H1 (cell line): ENCODE data around the gene TSSC4. TPM values are rescaled to one million over a fixed set of nuclear protein-coding genes. Genes with fewer than 3 reads are reported as not detected.

Experiments used
- CTCF ChIA-PET: fragments of 300-600 bp; sonication (Branson Sonifier 250); formaldehyde crosslinking; loops from one replicate; lab custom pipeline; 2021; ENCODE audit not compliant: partially characterized antibody; lab: Charles Lee
- POLR2A ChIA-PET: fragments of 300-600 bp; sonication (Branson Sonifier 250); formaldehyde crosslinking; loops from one replicate; lab custom pipeline; 2021; ENCODE audit warnings: inconsistent platforms; ENCODE audit not compliant: partially characterized antibody; lab: Charles Lee
- DNase-seq, 2 experiments: peaks; one replicate each; pipeline versions ENCODE4 v3.0.0 to v3.0.0-alpha.2; 2010 to 2022; ENCODE audit warnings: low spot score in 2 of 2, low read depth in 1 of 2, mixed read lengths in 1 of 2
- FAIRE-seq: peaks from 2 replicates; lab custom pipeline; 2011; peaks lifted over from hg19 to GRCh38; lab: Jason Lieb, UNC
- H2AFZ ChIP-seq: 2 replicates; pipeline ENCODE4 v1.8.1; 2012; ENCODE audit warnings: low read length, inconsistent platforms
- H2AK5ac ChIP-seq: 2 replicates; pipeline ENCODE4 v1.6.1; 2013; ENCODE audit warnings: low read depth, low read length
- H2BK120ac ChIP-seq: replicated peaks from 2 replicates; pipeline ENCODE3; 2013; ENCODE audit warnings: low read depth, low read length, inconsistent platforms
- H2BK12ac ChIP-seq: 2 replicates; pipeline ENCODE4 v1.6.1; 2013; ENCODE audit warnings: low read depth, low read length
- H2BK15ac ChIP-seq: 2 replicates; pipeline ENCODE4 v1.6.1; 2013; ENCODE audit warnings: low read length
- H2BK20ac ChIP-seq: 2 replicates; pipeline ENCODE4 v1.6.1; 2013; ENCODE audit warnings: low read length
- H2BK5ac ChIP-seq: 2 replicates; pipeline ENCODE4 v1.6.1; 2013; ENCODE audit warnings: low read depth, low read length
- H3K14ac ChIP-seq: 2 replicates; pipeline ENCODE4 v1.6.1; 2013; ENCODE audit warnings: inconsistent platforms; ENCODE audit not compliant: insufficient read length
- H3K18ac ChIP-seq: 2 replicates; pipeline ENCODE4 v1.6.1; 2013; ENCODE audit warnings: low read length; ENCODE audit errors: extremely low read depth
- H3K23ac ChIP-seq: 2 replicates; pipeline ENCODE4 v1.6.1; 2013; ENCODE audit warnings: inconsistent platforms; ENCODE audit not compliant: insufficient read length
- H3K23me2 ChIP-seq: 2 replicates; pipeline ENCODE4 v1.6.1; 2013; ENCODE audit warnings: low read depth, low read length
- H3K27ac ChIP-seq: 2 replicates; pipeline ENCODE4 v1.6.1; 2011; ENCODE audit warnings: low read depth, low read length, inconsistent platforms
- H3K27me3 ChIP-seq, 4 experiments: replicated peaks in 1 of 4; 1 replicate in 1 of 4; 2 replicates in 3 of 4; pipeline versions ENCODE4 v1.6.1 to v1.8.1; 2011 to 2013; ENCODE audit warnings: low read length in 3 of 4, mild to moderate bottlenecking in 3 of 4, inconsistent platforms in 2 of 4, mixed read lengths in 2 of 4, moderate library complexity in 1 of 4; ENCODE audit not compliant: control insufficient read depth in 3 of 4, insufficient read depth in 3 of 4; ENCODE audit errors: extremely low read depth in 1 of 4
- H3K36me3 ChIP-seq, 4 experiments: 2 replicates each; pipeline versions ENCODE4 v1.6.1 to v1.8.1; 2011 to 2013; ENCODE audit warnings: mild to moderate bottlenecking in 4 of 4, low read length in 3 of 4, moderate library complexity in 2 of 4, control low read depth in 1 of 4, inconsistent platforms in 1 of 4; ENCODE audit not compliant: insufficient read depth in 4 of 4, control insufficient read depth in 2 of 4
- H3K4ac ChIP-seq: replicated peaks from 2 replicates; pipeline ENCODE3; 2013; ENCODE audit warnings: low read length, low read depth, mixed read lengths, inconsistent platforms; ENCODE audit not compliant: insufficient read length
- H3K4me1 ChIP-seq, 4 experiments: replicated peaks in 1 of 4; 1 replicate in 1 of 4; 2 replicates in 3 of 4; pipeline versions ENCODE4 v1.6.1 to v1.8.1; 2011 to 2013; ENCODE audit warnings: low read length in 3 of 4, inconsistent platforms in 2 of 4, mixed read lengths in 1 of 4; ENCODE audit not compliant: insufficient read depth in 4 of 4, control insufficient read depth in 3 of 4
- H3K4me2 ChIP-seq, 2 experiments: 2 replicates each; pipeline versions ENCODE4 v1.6.1 to v1.8.1; 2011 to 2013; ENCODE audit warnings: low read depth in 2 of 2, low read length in 2 of 2, control low read depth in 1 of 2, inconsistent platforms in 1 of 2, mild to moderate bottlenecking in 1 of 2; ENCODE audit not compliant: insufficient read depth in 1 of 2
- H3K4me3 ChIP-seq, 4 experiments: fragments of 200-600, 300-600 bp in 1 of 4; sonication (generic), shearing (Covaris generic), sonication (Bioruptor Twin) in 1 of 4; 2 replicates each; pipeline versions ENCODE4 v1.5.1 to v1.8.1; 2011 to 2016; ENCODE audit warnings: low read length in 4 of 4, low read depth in 3 of 4, control low read depth in 2 of 4, inconsistent platforms in 2 of 4, mild to moderate bottlenecking in 2 of 4, mixed read lengths in 1 of 4, moderate library complexity in 1 of 4; ENCODE audit not compliant: insufficient read depth in 2 of 4; ENCODE audit errors: extremely low read depth in 1 of 4
- H3K56ac ChIP-seq: replicated peaks from 2 replicates; pipeline ENCODE3; 2013; ENCODE audit warnings: low read depth, mild to moderate bottlenecking, mixed read lengths, low read length, inconsistent platforms; ENCODE audit not compliant: insufficient read length
- H3K79me1 ChIP-seq: 2 replicates; pipeline ENCODE4 v1.6.1; 2013; ENCODE audit warnings: low read depth, low read length, control low read depth
- H3K79me2 ChIP-seq, 2 experiments: 2 replicates each; pipeline versions ENCODE4 v1.6.1 to v1.8.1; 2012 to 2013; ENCODE audit warnings: low read length in 2 of 2, mild to moderate bottlenecking in 2 of 2, inconsistent platforms in 1 of 2; ENCODE audit not compliant: insufficient read depth in 2 of 2, control insufficient read depth in 1 of 2
- H3K9ac ChIP-seq, 4 experiments: replicated peaks in 1 of 4; 1 replicate in 1 of 4; 2 replicates in 3 of 4; pipeline versions ENCODE4 v1.6.1 to v1.8.1; 2011 to 2013; ENCODE audit warnings: low read depth in 3 of 4, low read length in 3 of 4, control low read depth in 2 of 4, mild to moderate bottlenecking in 2 of 4, moderate library complexity in 2 of 4, inconsistent platforms in 1 of 4; ENCODE audit errors: extremely low read depth in 1 of 4
- H3K9me3 ChIP-seq, 2 experiments: 2 replicates each; pipeline versions ENCODE4 v1.6.1 to v1.8.1; 2012 to 2013; ENCODE audit warnings: mild to moderate bottlenecking in 2 of 2, moderate library complexity in 2 of 2, control low read depth in 1 of 2, inconsistent platforms in 1 of 2, low read depth in 1 of 2, low read length in 1 of 2, mixed read lengths in 1 of 2; ENCODE audit not compliant: insufficient read depth in 2 of 2
- H4K20me1 ChIP-seq, 2 experiments: replicated peaks in 1 of 2; 2 replicates each; pipeline versions ENCODE3 to v1.8.1; 2011 to 2013; ENCODE audit warnings: inconsistent platforms in 2 of 2, low read length in 2 of 2, mild to moderate bottlenecking in 1 of 2; ENCODE audit not compliant: insufficient read depth in 2 of 2, control insufficient read depth in 1 of 2
- H4K5ac ChIP-seq: 2 replicates; pipeline ENCODE4 v1.6.1; 2013; ENCODE audit warnings: low read length, low read depth, mixed read lengths, inconsistent platforms; ENCODE audit not compliant: insufficient read length
- H4K8ac ChIP-seq: 2 replicates; pipeline ENCODE4 v1.8.0; 2013; ENCODE audit warnings: mild to moderate bottlenecking, moderate library complexity, low read length, inconsistent platforms; ENCODE audit not compliant: insufficient read depth; ENCODE audit errors: extremely low read depth
- H4K91ac ChIP-seq: replicated peaks from 2 replicates; pipeline ENCODE3; 2013; ENCODE audit warnings: low read length, mixed read lengths, inconsistent platforms; ENCODE audit not compliant: insufficient read length
- BCL11A ChIP-seq, 2 experiments: IDR thresholded peaks; one replicate each; pipeline ENCODE4 v1.6.1; 2011; ENCODE audit warnings: low read depth in 2 of 2, low read length in 2 of 2, mild to moderate bottlenecking in 2 of 2
- KDM1A ChIP-seq: fragments of 200-600, 300-600 bp; sonication (generic); IDR thresholded peaks from 2 replicates; pipeline ENCODE4 v1.7.1; 2016; ENCODE audit warnings: mild to moderate bottlenecking, low read length, borderline replicate concordance
- POU5F1 ChIP-seq: IDR thresholded peaks from 2 replicates; pipeline ENCODE4 v1.6.1; 2011; ENCODE audit warnings: low read depth, mild to moderate bottlenecking, low read length, moderate library complexity
- TAF1 ChIP-seq: IDR thresholded peaks from 2 replicates; pipeline ENCODE4 v1.6.1; 2011; ENCODE audit warnings: mild to moderate bottlenecking, low read depth, low read length
- TEAD4 ChIP-seq: IDR thresholded peaks from 2 replicates; pipeline ENCODE4 v1.6.1; 2012; ENCODE audit warnings: low read depth, low read length, inconsistent platforms, mixed read lengths
- WGBS, 2 experiments: shearing (Covaris generic) in 1 of 2; methylation state at CpG; one replicate each; pipeline versions ENCODE4 v1.1.6 to v1.1.7; 2013 to 2015; ENCODE audit warnings: low lambda C conversion rate in 2 of 2, mixed read lengths in 2 of 2, inconsistent platforms in 1 of 2, low coverage in 1 of 2, missing lambda C conversion rate in 1 of 2; ENCODE audit not compliant: insufficient replicate concordance in 2 of 2, insufficient coverage in 1 of 2, insufficient read length in 1 of 2; ENCODE audit errors: extremely low coverage in 1 of 2, missing lambda C conversion rate in 1 of 2; 5-methylcytosine and 5-hydroxymethylcytosine counted together
- polyA plus RNA-seq, 7 experiments: library from polyadenylated mRNA; depleted of rRNA in 3 of 7; stranded (reverse) in 5 of 7; unstranded in 2 of 7; fragments of >200 nt in 5 of 7; fragments of 200-250 nt in 2 of 7; gene quantifications; 1 replicate in 5 of 7; 2 replicates in 1 of 7; 4 replicates in 1 of 7; pipeline versions ENCODE4 v1.2.1 to v1.2.3, GENCODE V29; 2011 to 2013; ENCODE audit warnings: missing spikeins in 2 of 7, mixed read lengths in 2 of 7
- total RNA-seq: library from RNA; stranded (reverse); fragmentation: NEBNext Ultra II Directional; extraction: Animal tissue kit (Norgen Biotek cat#: 25700); gene quantifications from 2 replicates; pipeline ENCODE4 v1.2.1, GENCODE V29; 2021
- TF ChIP-seq, protein P1 (sequence below): IDR thresholded peaks from 2 replicates; pipeline ENCODE4 v1.6.1; 2012; ENCODE audit warnings: inconsistent platforms

TSSC4 gene
- total and polyA plus RNA-seq, 2 of the 8 experiments (the other 6 are each of a cell fraction or from before 2014, with no cell fraction given): 34.0 to 39.3 TPM

- Histone ChIP-seq H3K18ac (no peak overlapping the region), H2AFZ (no peak overlapping the region), H3K79me2 (no peaks in the 10 kb centered on the region), H4K5ac (no peak overlapping the region), H2BK5ac (no peak overlapping the region), H3K4me1 (no peaks in the 10 kb centered on the region; a peak in 1 of 7 replicates), H2AK5ac (no peak overlapping the region), H3K79me1 (no peaks in the 10 kb centered on the region), H2BK12ac (no peak overlapping the region), H3K9ac (no peak overlapping the region), H3K56ac (no peak overlapping the region), H3K4ac (no peak overlapping the region), H3K27ac (no peak overlapping the region), H3K23ac (no peak overlapping the region), H2BK120ac (no peak overlapping the region), H3K36me3 (no peaks in the 10 kb centered on the region), H3K23me2 (peaks cover 26% of the 10 kb centered on the region; the same call in 1 of the 2 replicates), H4K20me1 (peaks cover 0 to 29% of the 10 kb centered on the region in 2 experiments), H3K4me3 (no peak overlapping the region), H3K4me2 (no peak overlapping the region), H3K14ac (no peak overlapping the region), H2BK15ac (no peak overlapping the region), H3K9me3 (no peaks in the 10 kb centered on the region; a peak in 1 of 4 replicates), H4K91ac (no peak overlapping the region), H2BK20ac (no peak overlapping the region), H3K27me3 (peaks cover 0 to 8% (median 2%) of the 10 kb centered on the region in 4 experiments; a peak in 2 of 7 replicates), H4K8ac (no peak overlapping the region)
- no peak for DNase-seq
- ChIA-PET POLR2A (no interaction called here), CTCF (interaction anchor here (0.7 to 4.6 kb wide), 6 partner anchors 11 to 658 kb away, joined by 3 to 37 read pairs (median 6); no protein-coding TSS in a partner anchor)
- no peak for FAIRE-seq
- WGBS, 2 experiments: 94% methylated on average over 1 of the region's 1 CpG; no CpG with 5 or more reads in 1 of the 2 experiments
- no peak for TF ChIP-seq TAF1
- no peak for TF ChIP-seq BCL11A (IDR thresholded peaks at IDR 0.05; ENCODE audit: low read depth in 2 of 2, low read length in 2 of 2)
- peak; percentile 76; the same call in 1 of the 2 replicates for TF ChIP-seq KDM1A
- TF ChIP-seq POU5F1: no peak
- TF ChIP-seq, protein P1, sequence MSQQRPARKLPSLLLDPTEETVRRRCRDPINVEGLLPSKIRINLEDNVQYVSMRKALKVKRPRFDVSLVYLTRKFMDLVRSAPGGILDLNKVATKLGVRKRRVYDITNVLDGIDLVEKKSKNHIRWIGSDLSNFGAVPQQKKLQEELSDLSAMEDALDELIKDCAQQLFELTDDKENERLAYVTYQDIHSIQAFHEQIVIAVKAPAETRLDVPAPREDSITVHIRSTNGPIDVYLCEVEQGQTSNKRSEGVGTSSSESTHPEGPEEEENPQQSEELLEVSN: no peak
- TF ChIP-seq TEAD4: no peak
Observed at GRCh38 chr11:2431395-2431794, 30.8 kb downstream of the TSSC4 start.
